Fibroblast of lung (primary cell): ENCODE results near the gene GK2. TPM values are rescaled to one million over a fixed set of nuclear protein-coding genes. Genes with fewer than 3 reads are reported as not detected.

Experiments used
- DNase-seq, 2 donors: peaks; one replicate each; pipeline versions ENCODE4 v3.0.0 to v3.0.0-alpha.2; 2010; ENCODE audit warnings: low read depth in 2 of 2
- H2AFZ ChIP-seq: 2 replicates; pipeline ENCODE4 v1.5.1; 2012; ENCODE audit warnings: low read length, control low read depth, inconsistent platforms
- H3K27ac ChIP-seq: 2 replicates; pipeline ENCODE4 v1.5.1; 2011; ENCODE audit warnings: low read length, control low read depth; ENCODE audit not compliant: insufficient read depth
- H3K27me3 ChIP-seq: 2 replicates; pipeline ENCODE4 v1.5.1; 2011; ENCODE audit warnings: mild to moderate bottlenecking, low read length; ENCODE audit not compliant: control insufficient read depth, insufficient read depth
- H3K36me3 ChIP-seq: 2 replicates; pipeline ENCODE4 v1.5.1; 2011; ENCODE audit warnings: low read length; ENCODE audit not compliant: control insufficient read depth, insufficient read depth
- H3K4me1 ChIP-seq: 2 replicates; pipeline ENCODE4 v1.5.1; 2011; ENCODE audit warnings: low read length; ENCODE audit not compliant: control insufficient read depth, insufficient read depth; ENCODE audit errors: extremely low read depth
- H3K4me2 ChIP-seq: 2 replicates; pipeline ENCODE4 v1.5.1; 2011; ENCODE audit warnings: low read length, control low read depth; ENCODE audit not compliant: insufficient read depth; ENCODE audit errors: extremely low read depth
- H3K4me3 ChIP-seq, 4 experiments: fragments of 200-600 bp in 1 of 4; sonication (generic) in 1 of 4; replicated peaks in 1 of 4; 2 replicates each; pipeline ENCODE4 v1.5.1; 2011 to 2016; ENCODE audit warnings: low read length in 4 of 4, low read depth in 3 of 4, mild to moderate bottlenecking in 3 of 4, control low read depth in 2 of 4, inconsistent platforms in 1 of 4, mixed read lengths in 1 of 4; ENCODE audit not compliant: insufficient read depth in 1 of 4; ENCODE audit errors: control extremely low read depth in 1 of 4
- H3K79me2 ChIP-seq: 2 replicates; pipeline ENCODE4 v1.5.1; 2012; ENCODE audit warnings: mild to moderate bottlenecking, low read length, inconsistent platforms; ENCODE audit not compliant: control insufficient read depth, insufficient read depth
- H3K9ac ChIP-seq: 2 replicates; pipeline ENCODE4 v1.5.1; 2011; ENCODE audit warnings: mild to moderate bottlenecking, low read length, control low read depth; ENCODE audit not compliant: insufficient read depth
- H3K9me3 ChIP-seq: 2 replicates; pipeline ENCODE4 v1.5.1; 2012; ENCODE audit warnings: low read depth, low read length; ENCODE audit not compliant: control insufficient read depth, insufficient read depth
- H4K20me1 ChIP-seq: 2 replicates; pipeline ENCODE4 v1.5.1; 2011; ENCODE audit warnings: low read length; ENCODE audit not compliant: control insufficient read depth, insufficient read depth; ENCODE audit errors: extremely low read depth
- EZH2 ChIP-seq: IDR thresholded peaks from 2 replicates; pipeline ENCODE4 v1.5.1; 2012; ENCODE audit warnings: low read length, control low read depth, mild to moderate bottlenecking; ENCODE audit errors: missing control alignments
- polyA minus RNA-seq: library from RNA; depleted of rRNA, polyadenylated mRNA; stranded (reverse); fragments of >200 nt; gene quantifications from 2 replicates; pipeline ENCODE4 v1.2.3, GENCODE V29; 2011; ENCODE audit warnings: low replicate concordance
- polyA plus RNA-seq, 2 donors: library from polyadenylated mRNA; depleted of rRNA in 1 of 2; stranded (reverse) in 1 of 2; unstranded in 1 of 2; fragments of >200 nt; gene quantifications; 2 replicates each; pipeline ENCODE4 v1.2.1, GENCODE V29; 2011 to 2012; ENCODE audit warnings: missing spikeins in 1 of 2
- total RNA-seq: library from RNA; depleted of rRNA; stranded (reverse); fragments of >200 nt; gene quantifications from 2 replicates; pipeline ENCODE4 v1.2.1, GENCODE V29; 2014
- TF ChIP-seq, protein P1 (sequence below), 2 donors: IDR thresholded peaks in 1 of 2; conservative IDR thresholded peaks in 1 of 2; 1 replicate in 1 of 2; 2 replicates in 1 of 2; pipeline ENCODE4 v1.5.1; 2011 to 2012; ENCODE audit warnings: low read length in 2 of 2, control low read depth in 1 of 2, inconsistent platforms in 1 of 2, low read depth in 1 of 2, mild to moderate bottlenecking in 1 of 2

The GK2 gene
- total RNA-seq (not detected in 2 replicates), polyA plus RNA-seq (not detected in 2 replicates), polyA minus RNA-seq (not detected in 2 replicates)
- polyA plus RNA-seq (2012): not detected in 2 replicates

DNA sequence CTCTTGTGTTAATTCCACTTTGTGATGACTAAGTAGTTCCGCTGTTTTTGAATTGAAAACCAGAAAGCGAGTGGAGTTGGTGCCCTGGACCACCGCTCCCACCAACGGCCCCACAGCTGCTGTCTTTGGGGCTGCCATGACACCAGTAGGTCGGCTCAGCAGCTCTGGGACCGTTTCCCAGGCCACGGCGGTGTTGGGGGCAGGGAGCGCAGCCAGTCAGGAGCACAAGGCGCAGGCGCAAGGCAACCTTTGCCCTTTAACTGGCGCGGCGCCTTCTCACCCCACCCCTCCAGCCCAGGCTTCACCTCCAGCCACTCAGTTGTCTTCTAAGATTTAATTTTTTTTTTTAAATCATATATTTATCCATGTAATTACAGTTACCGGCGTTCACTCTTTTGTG is at the start of gene GK2:
TSS of gene GK2 (minus strand) at position 166 of the 400 bp plus-strand sequence. CDS start at position 138, 28 bp downstream.
- DNase-seq: no peak
- H3K27ac ChIP-seq: no peak within 1 kb of the TSS
- no peak within 1 kb of the TSS for H3K9ac ChIP-seq
- H2AFZ ChIP-seq: no peak within 1 kb of the TSS
- no peaks in the 10 kb centered on the region for H3K36me3 ChIP-seq
- H3K4me1 ChIP-seq: no peaks in the 10 kb centered on the region
- no peak within 1 kb of the TSS for H3K4me2 ChIP-seq
- TF ChIP-seq, protein P1, sequence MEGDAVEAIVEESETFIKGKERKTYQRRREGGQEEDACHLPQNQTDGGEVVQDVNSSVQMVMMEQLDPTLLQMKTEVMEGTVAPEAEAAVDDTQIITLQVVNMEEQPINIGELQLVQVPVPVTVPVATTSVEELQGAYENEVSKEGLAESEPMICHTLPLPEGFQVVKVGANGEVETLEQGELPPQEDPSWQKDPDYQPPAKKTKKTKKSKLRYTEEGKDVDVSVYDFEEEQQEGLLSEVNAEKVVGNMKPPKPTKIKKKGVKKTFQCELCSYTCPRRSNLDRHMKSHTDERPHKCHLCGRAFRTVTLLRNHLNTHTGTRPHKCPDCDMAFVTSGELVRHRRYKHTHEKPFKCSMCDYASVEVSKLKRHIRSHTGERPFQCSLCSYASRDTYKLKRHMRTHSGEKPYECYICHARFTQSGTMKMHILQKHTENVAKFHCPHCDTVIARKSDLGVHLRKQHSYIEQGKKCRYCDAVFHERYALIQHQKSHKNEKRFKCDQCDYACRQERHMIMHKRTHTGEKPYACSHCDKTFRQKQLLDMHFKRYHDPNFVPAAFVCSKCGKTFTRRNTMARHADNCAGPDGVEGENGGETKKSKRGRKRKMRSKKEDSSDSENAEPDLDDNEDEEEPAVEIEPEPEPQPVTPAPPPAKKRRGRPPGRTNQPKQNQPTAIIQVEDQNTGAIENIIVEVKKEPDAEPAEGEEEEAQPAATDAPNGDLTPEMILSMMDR (conservative IDR thresholded peaks at IDR 0.05 in 1 of 2, IDR thresholded peaks at IDR 0.05 in 1 of 2; ENCODE audit: low read depth in 1 of 2, low read length in 2 of 2): no peak
- TF ChIP-seq EZH2: no peak
- H3K9me3 ChIP-seq: no peaks in the 10 kb centered on the region
- no peak within 1 kb of the TSS for H3K4me3 ChIP-seq
- H3K27me3 ChIP-seq: no peaks in the 10 kb centered on the region
- H3K79me2 ChIP-seq: no peaks in the 10 kb centered on the region
- H4K20me1 ChIP-seq: no peaks in the 10 kb centered on the region

DNA sequence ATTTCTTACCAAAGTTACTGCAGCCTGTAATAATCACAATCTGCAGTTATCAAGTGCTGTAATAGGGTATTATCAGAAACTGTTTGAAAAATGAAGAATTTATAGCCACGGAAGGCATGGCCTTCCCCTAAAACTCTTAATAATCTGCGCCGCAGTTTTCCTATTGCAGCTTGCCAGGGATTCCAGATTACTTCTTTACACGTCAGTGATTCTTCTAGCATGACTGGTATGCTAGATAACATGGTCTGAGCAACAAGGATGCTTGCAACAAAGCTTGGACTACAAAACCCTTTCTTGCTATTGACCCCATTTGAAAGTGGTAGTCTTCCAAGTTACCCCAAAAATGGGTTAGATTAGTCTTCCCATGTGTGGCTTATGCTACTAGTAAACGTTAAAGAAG is 47.2 kb upstream of the GK2 start:
- Histone ChIP-seq H3K27me3 (no peaks in the 10 kb centered on the region), H4K20me1 (no peaks in the 10 kb centered on the region), H3K27ac (no peak overlapping the region), H3K4me2 (no peak overlapping the region), H3K36me3 (no peaks in the 10 kb centered on the region), H3K9me3 (no peaks in the 10 kb centered on the region), H3K79me2 (no peaks in the 10 kb centered on the region), H2AFZ (no peak overlapping the region), H3K4me1 (no peaks in the 10 kb centered on the region), H3K4me3 (no peak overlapping the region), H3K9ac (no peak overlapping the region)
- TF ChIP-seq, protein P1 (conservative IDR thresholded peaks at IDR 0.05 in 1 of 2, IDR thresholded peaks at IDR 0.05 in 1 of 2; ENCODE audit: low read depth in 1 of 2, low read length in 2 of 2): no peak
- TF ChIP-seq EZH2: no peak
- no peak for DNase-seq

DNA sequence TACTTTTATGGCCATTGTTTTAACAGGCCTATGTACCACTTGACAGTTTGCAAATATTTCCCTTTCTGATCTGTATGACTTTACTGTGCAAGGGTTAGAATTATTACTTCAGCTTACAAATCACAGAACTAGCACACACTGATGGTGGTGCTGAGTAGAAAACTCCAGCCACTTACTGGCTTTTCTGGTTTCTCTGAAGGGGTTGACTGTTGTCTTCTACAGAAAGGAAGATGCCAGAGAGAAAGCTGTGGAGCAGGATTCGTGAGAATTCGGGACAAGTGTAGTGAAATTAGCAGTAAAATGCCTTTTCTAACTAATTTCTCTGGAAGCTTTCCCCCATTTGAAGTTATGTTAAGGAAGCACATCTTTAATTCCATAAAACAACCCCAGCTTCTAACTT is 46.6 kb upstream of the GK2 start:
- H3K4me3 ChIP-seq: no peak overlapping the region
- no peak overlapping the region for H3K27ac ChIP-seq
- no peaks in the 10 kb centered on the region for H3K4me1 ChIP-seq
- no peaks in the 10 kb centered on the region for H3K79me2 ChIP-seq
- no peaks in the 10 kb centered on the region for H3K36me3 ChIP-seq
- no peaks in the 10 kb centered on the region for H3K9me3 ChIP-seq
- DNase-seq: no peak
- H2AFZ ChIP-seq: no peak overlapping the region
- TF ChIP-seq EZH2: no peak
- TF ChIP-seq, protein P1 (conservative IDR thresholded peaks at IDR 0.05 in 1 of 2, IDR thresholded peaks at IDR 0.05 in 1 of 2; ENCODE audit: low read depth in 1 of 2, low read length in 2 of 2): no peak
- H4K20me1 ChIP-seq: no peaks in the 10 kb centered on the region
- H3K4me2 ChIP-seq: no peak overlapping the region
- H3K27me3 ChIP-seq: no peaks in the 10 kb centered on the region
- no peak overlapping the region for H3K9ac ChIP-seq
